OCI-LY3 (cell line): ENCODE data around the gene CATSPER3.
A peak's percentile ranks its signal among the peaks of the same experiment; 100 is the strongest.

Experiments
- H2AFZ ChIP-seq: fragments of 200-600, 300-600 bp; shearing (Covaris generic); 2 replicates; pipeline ENCODE4 v1.6.0; 2014; ENCODE audit warnings: antibody characterized with exemption, low read depth, low read length
- H3K27ac ChIP-seq: fragments of 200-600, 300-600 bp; sonication (generic); 2 replicates; pipeline ENCODE4 v1.5.1; 2014; ENCODE audit warnings: mild to moderate bottlenecking, low read length, moderate library complexity, mixed read lengths
- H3K27me3 ChIP-seq: fragments of 200-600, 300-600 bp; sonication (generic); 2 replicates; pipeline ENCODE4 v1.6.1; 2014; ENCODE audit warnings: low read depth, low read length, mixed read lengths
- H3K36me3 ChIP-seq: fragments of 200-600, 300-600 bp; sonication (generic); replicated peaks from 2 replicates; pipeline ENCODE3; 2014; ENCODE audit warnings: low read depth, low read length, mixed read lengths
- H3K4me1 ChIP-seq: fragments of 300-600, 200-600 bp; sonication (generic); 2 replicates; pipeline ENCODE4 v1.6.1; 2014; ENCODE audit warnings: low read length, mixed read lengths
- H3K4me2 ChIP-seq: fragments of 200-600, 300-600 bp; sonication (generic); 2 replicates; pipeline ENCODE4 v1.6.1; 2014; ENCODE audit warnings: low read length, mixed read lengths
- H3K4me3 ChIP-seq: fragments of 300-600, 200-600 bp; sonication (generic); 2 replicates; pipeline ENCODE4 v1.5.1; 2014; ENCODE audit warnings: antibody characterized with exemption, mild to moderate bottlenecking, low read length, moderate library complexity
- H3K79me2 ChIP-seq: fragments of 300-600, 200-600 bp; shearing (Covaris generic); 2 replicates; pipeline ENCODE4 v1.6.1; 2014; ENCODE audit warnings: mild to moderate bottlenecking, low read length, mixed read lengths
- H3K9ac ChIP-seq: fragments of 300-600, 200-600 bp; shearing (Covaris generic); 2 replicates; pipeline ENCODE4 v1.6.0; 2014; ENCODE audit warnings: mild to moderate bottlenecking, low read length, moderate library complexity
- H3K9me3 ChIP-seq: fragments of 200-600, 300-600 bp; shearing (Covaris generic); 2 replicates; pipeline ENCODE4 v1.6.1; 2014; ENCODE audit warnings: low read length, mixed read lengths; ENCODE audit not compliant: insufficient read depth
- H4K20me1 ChIP-seq: fragments of 200-600, 300-600 bp; sonication (generic); 2 replicates; pipeline ENCODE4 v1.6.1; 2016; ENCODE audit warnings: low read length, mixed read lengths; ENCODE audit not compliant: insufficient read depth
- EZH2phosphoT487 ChIP-seq: fragments of 200-600 bp; shearing (Covaris generic); IDR thresholded peaks from 2 replicates; pipeline ENCODE4 v1.6.1; 2018; ENCODE audit warnings: antibody characterized with exemption, mixed run types, low read depth
- TF ChIP-seq, protein P1 (sequence below): fragments of 200-600, 300-600 bp; sonication (generic); IDR thresholded peaks from 2 replicates; pipeline ENCODE4 v1.5.1; 2014; ENCODE audit warnings: antibody characterized with exemption, low read length, low read depth

CATSPER3 gene

DNA sequence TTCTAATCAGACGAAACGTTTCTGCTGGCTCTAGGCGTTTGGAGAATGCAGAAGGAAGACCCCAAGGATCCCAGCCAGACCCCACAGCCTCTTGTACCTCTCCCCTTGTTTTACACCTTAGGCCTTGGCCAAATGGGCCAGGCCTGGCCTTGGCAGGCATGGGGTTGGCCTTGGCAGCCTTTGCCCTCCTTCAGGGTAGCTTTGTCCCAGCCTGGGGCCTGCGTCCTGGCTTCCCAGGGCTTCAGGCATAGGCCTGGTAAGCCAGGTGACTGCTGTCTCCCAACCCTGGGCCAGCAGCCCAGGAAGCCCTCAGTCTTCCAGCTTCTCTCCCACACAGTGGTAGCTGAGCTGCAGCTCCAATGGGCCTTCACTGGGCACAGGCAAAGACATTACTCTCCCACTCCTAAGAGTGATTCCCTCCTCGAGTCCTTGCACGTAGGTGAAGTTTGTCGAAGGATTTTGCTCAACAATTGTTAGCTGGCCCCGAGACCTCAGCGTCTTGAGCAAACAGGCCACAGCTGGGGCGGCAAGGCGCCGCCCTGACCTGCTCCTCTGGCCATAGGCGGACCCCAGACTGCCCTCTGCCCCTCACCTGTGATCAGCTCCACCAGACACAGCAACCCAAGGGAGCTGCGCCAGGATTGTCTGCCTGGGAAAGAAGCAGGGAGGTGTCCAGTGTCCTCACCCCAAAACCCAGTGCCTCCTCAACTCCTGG lies 67.4 kb downstream of the CATSPER3 start:
- Histone ChIP-seq H3K27me3 (no peaks in the 10 kb centered on the region), H3K79me2 (peaks cover 45% of the 10 kb centered on the region), H3K4me3 (peak overlapping the region; percentile 100), H3K9ac (peak overlapping the region; percentile 100), H2AFZ (0 out of 2 replicates have a peak overlapping the region, but pooled peaks have one; percentile 74), H4K20me1 (0 out of 2 replicates have a peak, but pooled peaks cover 3% of the 10 kb centered on the region), H3K27ac (no peak overlapping the region), H3K4me1 (peaks cover 12% of the 10 kb centered on the region), H3K36me3 (no peaks in the 10 kb centered on the region), H3K4me2 (peak overlapping the region; percentile 95), H3K9me3 (no peaks in the 10 kb centered on the region)
- TF ChIP-seq EZH2phosphoT487: no peak
- TF ChIP-seq, protein P1, sequence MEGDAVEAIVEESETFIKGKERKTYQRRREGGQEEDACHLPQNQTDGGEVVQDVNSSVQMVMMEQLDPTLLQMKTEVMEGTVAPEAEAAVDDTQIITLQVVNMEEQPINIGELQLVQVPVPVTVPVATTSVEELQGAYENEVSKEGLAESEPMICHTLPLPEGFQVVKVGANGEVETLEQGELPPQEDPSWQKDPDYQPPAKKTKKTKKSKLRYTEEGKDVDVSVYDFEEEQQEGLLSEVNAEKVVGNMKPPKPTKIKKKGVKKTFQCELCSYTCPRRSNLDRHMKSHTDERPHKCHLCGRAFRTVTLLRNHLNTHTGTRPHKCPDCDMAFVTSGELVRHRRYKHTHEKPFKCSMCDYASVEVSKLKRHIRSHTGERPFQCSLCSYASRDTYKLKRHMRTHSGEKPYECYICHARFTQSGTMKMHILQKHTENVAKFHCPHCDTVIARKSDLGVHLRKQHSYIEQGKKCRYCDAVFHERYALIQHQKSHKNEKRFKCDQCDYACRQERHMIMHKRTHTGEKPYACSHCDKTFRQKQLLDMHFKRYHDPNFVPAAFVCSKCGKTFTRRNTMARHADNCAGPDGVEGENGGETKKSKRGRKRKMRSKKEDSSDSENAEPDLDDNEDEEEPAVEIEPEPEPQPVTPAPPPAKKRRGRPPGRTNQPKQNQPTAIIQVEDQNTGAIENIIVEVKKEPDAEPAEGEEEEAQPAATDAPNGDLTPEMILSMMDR: no peak

DNA sequence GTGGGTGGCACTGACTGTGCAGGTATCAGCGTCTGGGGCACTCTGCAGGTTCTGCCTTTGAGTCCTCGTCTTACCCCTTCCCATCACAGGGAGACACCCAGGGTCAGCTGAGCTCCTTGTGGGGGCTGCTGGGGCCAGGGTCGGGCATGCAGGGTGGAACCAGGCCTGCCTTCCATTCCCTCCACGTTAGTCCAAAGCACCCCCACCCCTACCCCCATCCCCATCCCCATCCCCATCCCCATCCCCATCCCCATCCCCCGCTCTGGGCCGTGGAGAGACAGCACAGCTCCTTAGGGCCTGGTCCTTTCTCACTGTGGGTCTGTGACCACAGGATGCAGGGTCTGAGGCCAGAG lies 67.9 kb downstream of the CATSPER3 start:
- no peak overlapping the region for H3K4me2 ChIP-seq
- no peak for TF ChIP-seq EZH2phosphoT487
- TF ChIP-seq, protein P1: no peak
- H3K9me3 ChIP-seq: no peaks in the 10 kb centered on the region
- no peak overlapping the region for H3K4me3 ChIP-seq
- H3K36me3 ChIP-seq: no peaks in the 10 kb centered on the region
- H3K4me1 ChIP-seq: peaks cover 12% of the 10 kb centered on the region
- H3K27me3 ChIP-seq: no peaks in the 10 kb centered on the region
- H3K79me2 ChIP-seq: peaks cover 40% of the 10 kb centered on the region
- 0 out of 2 replicates have a peak, but pooled peaks cover 3% of the 10 kb centered on the region for H4K20me1 ChIP-seq
- no peak overlapping the region for H3K27ac ChIP-seq
- H2AFZ ChIP-seq: no peak overlapping the region
- H3K9ac ChIP-seq: no peak overlapping the region

DNA sequence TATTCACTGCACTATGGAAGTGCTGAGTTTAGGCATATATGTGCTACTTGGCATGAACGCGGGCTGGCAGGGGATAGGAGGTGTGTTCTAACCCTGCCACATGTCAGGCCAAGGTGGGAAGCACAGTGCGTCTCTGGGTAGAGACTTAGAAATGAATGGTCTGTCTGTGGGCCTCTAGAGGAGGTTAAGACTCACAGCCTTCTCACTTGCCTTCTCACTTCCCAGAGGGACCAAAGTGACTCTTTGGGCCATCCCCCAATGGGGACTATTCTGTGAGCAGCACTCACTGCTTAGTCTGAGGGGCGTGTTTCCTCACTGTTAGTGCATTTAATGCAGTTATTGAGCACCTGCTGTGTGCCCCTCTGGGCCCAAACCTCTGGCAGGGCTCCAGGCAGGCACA lies 68.7 kb downstream of the CATSPER3 start:
- Histone ChIP-seq H3K4me2 (no peak overlapping the region), H4K20me1 (0 out of 2 replicates have a peak, but pooled peaks cover 3% of the 10 kb centered on the region), H2AFZ (no peak overlapping the region), H3K27ac (no peak overlapping the region), H3K79me2 (peaks cover 32% of the 10 kb centered on the region), H3K4me3 (no peak overlapping the region), H3K36me3 (no peaks in the 10 kb centered on the region), H3K4me1 (peaks cover 12% of the 10 kb centered on the region), H3K9ac (no peak overlapping the region), H3K27me3 (no peaks in the 10 kb centered on the region), H3K9me3 (no peaks in the 10 kb centered on the region)
- no peak for TF ChIP-seq EZH2phosphoT487
- TF ChIP-seq, protein P1: no peak

DNA sequence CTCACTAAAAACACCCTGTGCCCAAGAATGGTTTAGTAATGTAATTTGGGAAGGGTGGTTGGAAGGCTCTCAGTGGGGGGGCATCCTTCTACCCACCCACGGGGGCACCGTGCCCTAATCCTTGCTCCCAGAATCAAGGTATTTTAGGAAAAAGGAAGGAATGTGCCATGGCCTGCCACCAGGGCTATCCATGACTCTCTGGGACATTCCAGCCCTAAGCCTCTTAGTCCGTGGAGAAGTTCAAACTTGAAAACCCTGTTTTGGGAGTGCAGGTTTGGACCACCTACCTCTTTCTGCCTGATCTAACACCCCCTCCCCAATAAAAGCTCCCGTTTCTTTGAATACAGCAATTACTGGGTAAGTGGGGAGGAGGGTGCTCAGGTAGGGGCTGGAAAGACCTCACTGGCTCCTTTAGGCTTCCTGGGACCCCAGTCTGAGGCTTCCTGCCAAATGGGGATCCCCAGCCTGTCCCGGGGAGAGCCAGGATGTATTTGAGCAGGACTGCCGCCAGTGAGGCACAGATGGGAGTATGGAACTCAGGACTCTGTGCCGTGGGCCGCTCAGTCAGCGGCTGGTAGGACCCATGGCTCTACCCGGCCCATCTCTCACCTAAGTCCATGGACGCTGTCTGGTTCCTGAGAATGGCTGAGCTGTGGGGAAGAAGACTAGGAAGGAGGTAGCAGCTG lies 70.0 kb downstream of the CATSPER3 start:
- H3K9me3 ChIP-seq: no peaks in the 10 kb centered on the region
- no peak overlapping the region for H3K4me3 ChIP-seq
- no peak overlapping the region for H3K9ac ChIP-seq
- H3K36me3 ChIP-seq: no peaks in the 10 kb centered on the region
- H4K20me1 ChIP-seq: no peaks in the 10 kb centered on the region
- H3K4me1 ChIP-seq: 0 out of 2 replicates have a peak, but pooled peaks cover 7% of the 10 kb centered on the region
- no peak overlapping the region for H3K27ac ChIP-seq
- no peak for TF ChIP-seq EZH2phosphoT487
- TF ChIP-seq, protein P1: no peak
- no peak overlapping the region for H2AFZ ChIP-seq
- H3K4me2 ChIP-seq: no peak overlapping the region
- H3K27me3 ChIP-seq: no peaks in the 10 kb centered on the region
- peaks cover 20% of the 10 kb centered on the region for H3K79me2 ChIP-seq
